Adrenal gland (tissue), 5 donors: ENCODE data around the gene ZNF837.

Experiments used
- CTCF ChIP-seq, 6 experiments: fragments of 450-650 bp in 4 of 6; fragments of 200-600 bp in 2 of 6; sonication (generic) in 1 of 6; IDR thresholded peaks; 1 replicate in 5 of 6; 2 replicates in 1 of 6; pipeline versions ENCODE4 v1.5.1 to v1.8.0; 2016 to 2021; ENCODE audit warnings: antibody characterized with exemption in 6 of 6, mild to moderate bottlenecking in 2 of 6, moderate library complexity in 1 of 6
- POLR2A ChIP-seq, 2 donors: fragments of 450-650 bp; IDR thresholded peaks; one replicate each; pipeline ENCODE4 v1.6.1; 2017; ENCODE audit warnings: antibody characterized with exemption in 2 of 2, mild to moderate bottlenecking in 2 of 2, moderate library complexity in 1 of 2
- donor health status: DM: no; HTN: no; CAD: no.

DNA sequence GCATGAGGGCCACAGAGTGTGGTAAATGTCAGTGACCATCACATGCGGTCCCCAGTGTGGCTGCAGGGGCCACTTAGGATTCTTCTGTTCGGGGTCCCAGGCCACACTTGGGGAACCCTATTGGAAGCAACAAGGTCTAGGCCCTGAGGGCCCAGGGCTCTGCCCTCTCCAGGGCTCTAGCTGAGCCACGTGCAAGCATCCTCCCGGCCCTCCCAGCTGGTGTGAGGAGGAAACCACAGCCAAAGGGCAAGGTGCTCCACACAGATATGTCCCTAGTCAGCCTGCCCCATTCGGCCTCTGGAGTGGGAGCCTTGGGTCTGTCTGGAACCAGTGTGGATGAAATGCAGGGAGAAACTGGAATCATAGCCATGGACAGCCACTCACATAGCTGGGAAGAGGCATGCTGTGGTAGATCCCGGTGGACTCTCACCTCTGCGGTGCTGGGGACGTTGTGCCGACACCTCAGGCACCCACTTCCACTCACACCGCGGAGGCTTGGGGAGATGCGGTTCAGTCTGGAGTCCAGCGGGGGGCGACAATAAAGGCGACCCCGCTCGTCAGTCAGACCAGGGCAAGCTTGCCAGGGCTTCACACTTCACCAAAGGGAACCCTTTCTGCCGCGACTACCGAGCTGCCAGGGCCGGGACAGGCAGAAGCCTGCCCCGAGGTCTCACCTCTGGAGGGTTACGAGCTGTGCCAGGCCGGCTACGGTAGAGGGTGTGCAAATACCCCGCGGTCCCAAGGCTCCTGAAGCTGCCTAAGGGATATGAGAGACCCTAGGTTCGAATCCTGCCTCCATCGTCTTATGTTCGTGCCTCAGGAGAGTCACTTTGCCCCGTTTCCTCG is 14.0 kb downstream of the ZNF837 start:
- TF ChIP-seq CTCF (IDR thresholded peaks at IDR 0.05) (no peak), POLR2A (IDR thresholded peaks at IDR 0.05) (no peak)
